Upper lobe of left lung (tissue), 4 donors: ENCODE measurements around the gene PPL.

Source experiments
- EP300 ChIP-seq, 4 donors: sonication (generic); formaldehyde crosslinking; IDR thresholded peaks; one replicate each; pipeline ENCODE4 v1.5.1; 2017; ENCODE audit warnings: antibody characterized with exemption in 4 of 4, control low read depth in 2 of 4
- POLR2A ChIP-seq, 4 donors: fragments of 450-650 bp; IDR thresholded peaks; one replicate each; pipeline ENCODE4 v1.5.1; 2016 to 2017; ENCODE audit warnings: antibody characterized with exemption in 4 of 4, mild to moderate bottlenecking in 2 of 4
- TF ChIP-seq, protein P1 (sequence below), 6 experiments: fragments of 450-650 bp in 4 of 6; fragments of 200-600 bp in 2 of 6; sonication (generic) in 2 of 6; IDR thresholded peaks; one replicate each; pipeline ENCODE4 v1.5.1; 2016 to 2019; ENCODE audit warnings: antibody characterized with exemption in 6 of 6

- TF ChIP-seq POLR2A (IDR thresholded peaks at IDR 0.05) (no peak), EP300 (IDR thresholded peaks at IDR 0.05) (no peak)
- TF ChIP-seq, protein P1, sequence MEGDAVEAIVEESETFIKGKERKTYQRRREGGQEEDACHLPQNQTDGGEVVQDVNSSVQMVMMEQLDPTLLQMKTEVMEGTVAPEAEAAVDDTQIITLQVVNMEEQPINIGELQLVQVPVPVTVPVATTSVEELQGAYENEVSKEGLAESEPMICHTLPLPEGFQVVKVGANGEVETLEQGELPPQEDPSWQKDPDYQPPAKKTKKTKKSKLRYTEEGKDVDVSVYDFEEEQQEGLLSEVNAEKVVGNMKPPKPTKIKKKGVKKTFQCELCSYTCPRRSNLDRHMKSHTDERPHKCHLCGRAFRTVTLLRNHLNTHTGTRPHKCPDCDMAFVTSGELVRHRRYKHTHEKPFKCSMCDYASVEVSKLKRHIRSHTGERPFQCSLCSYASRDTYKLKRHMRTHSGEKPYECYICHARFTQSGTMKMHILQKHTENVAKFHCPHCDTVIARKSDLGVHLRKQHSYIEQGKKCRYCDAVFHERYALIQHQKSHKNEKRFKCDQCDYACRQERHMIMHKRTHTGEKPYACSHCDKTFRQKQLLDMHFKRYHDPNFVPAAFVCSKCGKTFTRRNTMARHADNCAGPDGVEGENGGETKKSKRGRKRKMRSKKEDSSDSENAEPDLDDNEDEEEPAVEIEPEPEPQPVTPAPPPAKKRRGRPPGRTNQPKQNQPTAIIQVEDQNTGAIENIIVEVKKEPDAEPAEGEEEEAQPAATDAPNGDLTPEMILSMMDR (IDR thresholded peaks at IDR 0.05): peak in 5 of 6 experiments; percentile 5 to 52 (median 37)
Measured at GRCh38 chr16:4936181-4936990, 562 bp downstream of the PPL start.
